HEK293T (cell line): ENCODE results near the gene ZNF778.

Experiments used
- ARNT ChIP-seq: fragments of 450-650 bp; IDR thresholded peaks from 2 replicates; pipeline ENCODE4 v1.6.1; 2017; ENCODE audit warnings: mild to moderate bottlenecking
- BHLHE40 ChIP-seq: fragments of 450-650 bp; IDR thresholded peaks from 2 replicates; pipeline ENCODE4 v1.6.1; 2016; ENCODE audit warnings: mild to moderate bottlenecking, moderate library complexity, borderline replicate concordance
- HDGF ChIP-seq: fragments of 450-650 bp; IDR thresholded peaks from 2 replicates; pipeline ENCODE4 v1.6.1; 2017; ENCODE audit warnings: antibody characterized with exemption, borderline replicate concordance
- L3MBTL2 ChIP-seq: fragments of 450-650 bp; conservative IDR thresholded peaks from 2 replicates; pipeline ENCODE4 v1.6.1; 2016; ENCODE audit warnings: mild to moderate bottlenecking
- SP1 ChIP-seq: fragments of 450-650 bp; IDR thresholded peaks from 2 replicates; pipeline ENCODE4 v1.6.1; 2017
- TARDBP ChIP-seq: fragments of 450-650 bp; IDR thresholded peaks from 2 replicates; pipeline ENCODE4 v1.6.1; 2016
- ZNF384 ChIP-seq: fragments of 450-650 bp; IDR thresholded peaks from 2 replicates; pipeline ENCODE4 v1.6.1; 2016

DNA sequence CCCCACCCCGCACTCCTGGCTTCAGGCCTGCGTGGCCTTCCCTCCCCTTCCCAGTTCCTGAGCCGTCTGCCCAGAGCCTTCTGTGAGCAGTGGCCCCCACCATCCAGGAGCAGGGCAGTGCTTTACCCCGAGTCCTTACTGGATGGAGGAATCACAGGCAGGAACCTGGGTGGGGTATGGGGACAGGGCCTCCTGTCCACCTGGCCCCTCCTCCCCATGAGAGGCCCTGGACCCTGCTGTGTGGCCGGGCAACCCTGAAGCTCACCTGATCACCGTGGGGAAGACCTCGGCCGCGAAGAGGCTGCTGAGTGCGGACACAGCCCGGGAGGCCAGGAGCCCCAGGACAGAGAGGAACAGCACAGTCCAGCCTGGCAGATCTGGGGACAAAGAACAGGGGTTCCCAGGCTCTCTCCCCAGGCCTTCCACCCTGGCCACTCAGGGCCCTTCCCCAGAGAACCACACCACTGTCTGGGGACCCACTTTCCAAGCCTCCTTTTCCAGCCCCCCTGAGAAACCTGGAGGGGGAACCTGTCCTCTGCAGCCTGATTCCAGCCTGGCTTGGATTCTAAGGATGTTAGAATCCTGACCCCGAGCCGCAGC lies 20.4 kb upstream of the ZNF778 start:
- TF ChIP-seq TARDBP (no peak), L3MBTL2 (no peak), ARNT (no peak), ZNF384 (no peak), SP1 (no peak), BHLHE40 (no peak), HDGF (no peak)
